HG03460 (cell line): Measurements from ENCODE around the gene APOBEC3C.
"Not testable (repeated sequence)": the region's sequence is repeated elsewhere in the genome, so short reads cannot be mapped to it uniquely, and the experiment has no call there.

ENCODE experiments used
- ATAC-seq: cut with Tn5 transposase; IDR thresholded peaks from one replicate; pipeline ENCODE4 v1.9.1; 2021; ENCODE audit not compliant: unreplicated experiment

Gene APOBEC3C

DNA sequence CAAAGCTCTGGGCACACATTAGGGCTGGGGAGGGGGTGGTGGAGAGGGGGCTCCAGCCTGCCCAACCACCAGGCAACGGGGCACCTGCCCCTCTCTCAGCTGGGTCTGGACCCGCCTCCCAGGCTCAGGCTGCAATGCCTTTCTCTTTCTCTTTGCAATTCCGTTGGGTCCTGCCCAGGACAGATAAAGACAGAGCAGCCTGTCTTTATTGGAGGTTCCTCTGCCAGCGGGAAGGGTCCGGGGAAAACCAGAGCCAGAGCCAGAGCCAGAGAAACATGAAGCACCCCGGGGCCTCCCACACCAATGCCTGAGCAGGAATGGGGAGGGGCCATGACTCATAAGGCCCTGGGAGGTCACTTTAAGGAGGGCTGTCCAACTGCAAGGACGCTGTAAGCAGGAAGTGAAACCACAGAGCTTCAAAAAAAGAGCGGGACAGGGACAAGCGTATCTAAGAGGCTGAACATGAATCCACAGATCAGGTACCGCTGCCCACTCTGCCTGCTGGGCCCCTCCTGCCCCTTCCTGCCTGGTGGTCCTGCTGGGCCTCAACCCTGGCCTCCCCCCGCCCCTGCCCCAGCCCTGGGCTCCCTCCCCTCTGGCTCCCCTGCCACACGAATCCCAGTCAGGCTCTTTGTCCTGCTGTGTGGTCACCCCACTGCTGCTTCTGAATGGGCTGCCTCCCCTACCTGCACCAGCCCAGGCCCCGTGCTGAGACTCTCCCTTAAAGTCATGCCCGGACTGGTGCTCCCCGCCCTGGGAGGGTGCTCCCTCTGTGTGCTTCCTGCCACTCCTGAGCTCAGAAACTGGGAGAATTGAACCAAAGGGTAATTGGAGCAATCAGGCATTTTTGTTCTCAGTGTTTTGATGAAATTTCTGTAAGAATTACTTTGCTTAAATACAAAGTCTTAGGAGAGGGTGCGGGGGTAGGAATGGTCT lies 31.8 kb upstream of the APOBEC3C start, which contains the start of gene APOBEC3B:
APOBEC3B (plus strand) TSS at position 356 of the 936 bp plus-strand sequence; CDS start at position 463, 107 bp downstream.
- ATAC-seq = peak; percentile 52

DNA sequence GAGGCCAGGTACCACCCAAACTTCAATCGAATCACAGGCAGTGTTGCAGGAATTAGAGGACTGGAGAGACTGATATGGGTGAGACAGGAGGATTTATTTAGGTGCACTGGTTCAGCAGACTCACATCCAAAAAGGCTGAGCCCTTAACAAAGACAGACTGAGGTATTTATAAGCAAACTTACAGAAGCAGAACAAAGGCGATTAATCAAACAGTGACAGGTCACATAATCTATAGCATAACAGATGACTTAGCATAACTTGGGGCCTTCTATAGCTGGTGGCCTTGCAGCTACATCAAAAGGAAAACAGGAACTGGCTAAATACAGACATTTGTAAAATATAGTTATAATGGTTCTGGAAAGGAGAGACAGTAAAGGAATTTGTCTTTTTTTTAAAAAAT lies 29.8 kb upstream of the APOBEC3C start:
- no peak for ATAC-seq

DNA sequence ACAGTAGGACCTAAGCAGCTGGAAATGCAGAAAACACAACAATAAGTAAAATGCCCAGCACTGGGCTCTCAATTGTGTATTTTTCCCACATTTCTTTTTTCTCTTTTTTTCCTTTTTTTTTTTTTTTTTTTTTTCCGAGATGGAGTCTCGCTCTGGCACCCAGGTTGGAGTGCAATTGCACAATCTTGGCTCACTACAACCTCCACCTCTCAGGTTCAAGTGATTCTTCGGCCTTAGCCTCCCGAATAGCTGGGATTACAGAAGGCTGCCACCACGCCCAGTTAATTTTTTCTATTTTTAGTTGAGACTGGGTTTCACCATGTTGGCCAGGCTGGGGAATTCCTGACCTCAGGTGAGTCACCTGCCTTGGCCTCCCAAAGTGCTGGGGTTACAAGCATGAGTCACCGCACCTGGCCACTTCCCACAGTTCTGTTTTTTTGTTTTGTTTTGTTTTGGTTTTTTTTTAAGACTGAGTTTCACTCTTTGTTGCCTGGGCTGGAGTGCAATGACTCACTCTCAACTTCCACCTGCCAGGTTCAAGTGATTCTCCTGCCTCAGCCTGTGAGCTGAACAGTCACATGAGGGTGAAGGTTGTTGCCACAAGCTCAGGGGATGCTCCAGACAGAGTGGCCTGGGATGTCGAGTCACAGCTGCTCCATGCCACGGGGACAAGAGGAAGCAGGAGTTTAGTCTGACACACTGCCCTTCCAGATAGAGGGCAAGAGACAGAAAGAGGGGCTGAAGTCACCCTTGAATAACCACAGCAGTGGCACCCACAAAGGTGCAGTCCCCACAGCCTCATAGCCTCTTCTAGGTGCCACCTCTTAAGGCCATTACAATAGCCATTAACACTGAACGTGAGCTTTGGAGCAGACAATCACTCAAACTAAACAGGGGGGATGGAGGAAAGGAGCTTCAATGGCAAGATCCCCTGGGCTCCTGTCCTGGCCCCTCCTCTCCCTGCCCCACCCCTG lies 29.0 kb upstream of the APOBEC3C start:
- ATAC-seq = peak; percentile 58

DNA sequence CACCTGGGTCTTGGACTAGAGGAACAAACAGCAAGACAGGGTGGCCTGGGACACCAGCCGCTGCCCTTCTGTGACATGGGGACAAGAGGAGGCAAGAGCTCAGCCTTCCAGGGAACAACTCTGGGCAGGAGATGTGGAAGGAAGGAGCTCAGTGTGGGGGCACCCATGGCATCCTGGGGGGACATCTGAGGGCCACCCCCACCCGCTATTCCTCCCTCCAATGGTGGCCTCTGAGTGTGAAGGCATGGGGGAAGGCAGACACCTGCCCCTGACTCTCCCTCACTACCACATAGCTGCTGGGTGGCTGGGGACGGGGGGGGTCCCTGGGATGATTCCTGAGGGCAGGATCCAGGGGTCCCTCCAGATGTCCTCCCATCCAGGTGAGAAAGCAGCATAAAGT lies 27.4 kb upstream of the APOBEC3C start:
- no peak for ATAC-seq

DNA sequence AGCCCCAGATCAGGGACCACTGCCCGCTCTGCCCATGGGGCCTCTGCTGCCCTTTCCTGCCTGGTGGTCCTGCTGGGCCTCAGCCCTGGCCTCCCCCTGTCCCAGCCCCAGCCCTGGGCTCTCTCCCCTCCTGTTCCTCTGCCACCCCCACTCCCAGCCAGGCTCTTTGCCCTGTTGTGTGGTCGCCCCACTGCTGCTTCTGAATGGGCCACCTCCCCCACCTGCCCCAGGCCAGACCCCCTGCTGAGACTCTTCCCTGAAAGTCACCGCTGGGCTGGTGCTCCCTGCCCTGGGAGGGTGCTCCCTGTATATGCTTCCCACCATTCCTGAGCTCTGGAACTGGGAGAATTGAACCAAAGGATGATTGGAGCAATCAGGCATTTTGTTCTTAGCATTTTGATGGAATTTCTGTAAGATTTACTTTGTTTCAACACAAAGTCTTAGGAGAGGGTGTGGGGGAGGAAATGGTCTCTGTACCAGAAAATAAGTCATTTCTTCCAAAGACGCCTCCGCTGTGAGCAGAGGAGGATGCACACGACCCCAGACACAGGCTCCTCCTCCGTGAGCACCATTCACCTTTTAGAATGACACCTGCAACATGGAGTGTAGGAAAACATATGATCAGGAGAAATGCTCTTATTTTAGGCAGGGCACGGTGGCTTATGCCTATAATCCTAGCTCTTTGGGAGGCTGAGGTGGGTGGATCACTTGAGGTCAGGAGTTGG lies 26.7 kb upstream of the APOBEC3C start:
- no peak for ATAC-seq

DNA sequence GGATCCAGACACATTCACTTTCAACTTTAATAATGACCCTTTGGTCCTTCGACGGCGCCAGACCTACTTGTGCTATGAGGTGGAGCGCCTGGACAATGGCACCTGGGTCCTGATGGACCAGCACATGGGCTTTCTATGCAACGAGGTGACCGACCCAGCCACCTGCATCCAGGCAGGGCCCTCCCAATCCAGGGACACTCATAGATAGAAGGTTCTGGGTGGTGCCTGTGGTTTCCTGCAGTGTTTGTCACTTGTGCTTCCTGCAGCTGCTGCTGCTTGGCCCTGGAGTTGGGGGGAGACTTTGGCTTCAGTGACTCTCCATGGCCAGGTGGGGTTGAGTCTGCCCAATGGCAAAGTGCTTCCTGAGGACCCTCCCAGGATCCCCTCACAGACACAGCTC lies 24.6 kb upstream of the APOBEC3C start:
- ATAC-seq = no peak

DNA sequence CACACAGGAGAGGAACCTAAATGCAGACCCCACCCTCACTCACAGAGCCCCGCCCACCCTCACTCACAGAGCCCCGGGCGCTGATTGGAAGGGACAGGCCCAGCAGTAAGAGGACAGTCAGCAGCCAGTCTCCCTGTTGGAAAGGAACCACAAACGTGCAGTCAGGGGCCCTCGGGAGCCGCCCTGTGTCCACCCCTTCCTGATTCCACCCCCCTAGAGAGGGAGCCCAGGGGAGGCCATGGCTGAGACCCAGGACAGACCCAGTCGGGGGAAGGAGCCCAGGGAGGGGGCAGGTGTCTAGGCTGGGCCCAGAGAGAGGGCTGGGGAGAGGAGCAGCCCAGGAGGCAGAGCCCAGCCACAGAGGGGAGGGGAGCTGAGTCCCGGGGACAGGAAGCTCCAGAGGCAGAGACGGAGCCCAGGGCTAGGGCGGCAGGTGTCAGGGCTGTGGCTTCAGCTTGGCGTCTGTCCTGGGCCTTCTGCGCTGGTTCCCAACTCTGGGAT lies 21.1 kb upstream of the APOBEC3C start:
- not testable (repeated sequence) for ATAC-seq

DNA sequence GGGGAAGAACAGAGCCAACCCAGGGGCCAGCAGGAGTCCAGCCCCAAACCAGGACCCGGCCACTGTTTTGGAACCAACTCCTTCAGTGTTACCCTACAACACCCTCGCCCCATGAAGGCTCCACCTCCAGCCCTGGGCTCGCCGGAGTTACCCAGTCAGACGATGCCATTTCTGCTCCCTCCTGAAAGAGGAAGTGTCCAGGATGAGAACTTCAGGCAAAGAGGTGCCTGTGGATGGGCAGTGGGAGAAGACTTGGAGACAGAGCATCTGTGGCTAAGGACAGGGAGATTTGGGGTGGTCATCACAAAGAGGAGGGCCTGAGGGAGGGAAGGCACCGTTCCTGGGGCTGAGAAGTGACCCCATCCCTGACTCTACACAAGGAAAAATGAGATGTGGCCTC lies 18.0 kb upstream of the APOBEC3C start:
- ATAC-seq = no peak

DNA sequence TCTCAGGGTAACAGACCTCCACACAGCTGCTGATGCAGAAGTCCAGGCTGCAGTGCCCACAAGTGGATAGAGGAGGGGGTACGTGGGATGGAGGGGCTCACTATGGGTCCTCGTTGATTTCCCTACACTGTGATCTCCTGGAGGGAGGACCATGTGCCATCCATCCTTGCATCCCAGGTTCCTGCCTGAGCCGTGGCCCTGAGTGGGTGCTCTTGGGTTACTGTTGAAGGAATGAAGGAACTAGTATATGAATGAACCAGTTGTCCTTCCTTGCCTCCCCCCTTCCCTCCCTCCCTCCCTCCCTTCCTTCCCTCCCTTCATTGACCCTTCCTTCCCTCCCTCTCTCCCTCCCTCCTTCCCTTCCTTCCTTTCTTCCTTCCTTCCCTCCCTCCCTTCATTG lies 16.5 kb upstream of the APOBEC3C start:
- no peak for ATAC-seq

DNA sequence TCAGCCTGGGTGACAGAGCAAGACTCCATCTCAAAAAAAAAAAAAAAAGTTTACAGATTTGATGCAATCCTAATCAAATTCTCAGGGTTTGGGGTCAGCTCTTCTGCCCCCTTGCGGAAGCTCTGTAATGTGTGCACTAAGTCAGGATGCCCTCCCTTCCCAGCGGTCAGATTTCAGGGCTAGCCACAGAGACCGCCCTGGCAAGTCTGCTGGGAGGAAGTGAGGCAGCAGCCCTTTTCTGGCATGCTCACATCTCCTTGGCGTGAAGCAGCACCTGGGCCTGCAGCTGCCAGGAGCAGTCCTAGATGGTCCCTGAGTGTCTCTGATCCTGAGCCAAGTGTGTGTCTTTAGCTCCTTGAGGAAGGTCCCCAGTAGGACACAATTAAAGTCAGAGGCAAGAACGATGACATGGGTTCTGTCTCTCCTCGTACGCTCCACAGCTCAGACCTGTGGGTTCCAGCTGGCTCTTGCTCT lies 10.9 kb upstream of the APOBEC3C start:
- ATAC-seq = no peak

DNA sequence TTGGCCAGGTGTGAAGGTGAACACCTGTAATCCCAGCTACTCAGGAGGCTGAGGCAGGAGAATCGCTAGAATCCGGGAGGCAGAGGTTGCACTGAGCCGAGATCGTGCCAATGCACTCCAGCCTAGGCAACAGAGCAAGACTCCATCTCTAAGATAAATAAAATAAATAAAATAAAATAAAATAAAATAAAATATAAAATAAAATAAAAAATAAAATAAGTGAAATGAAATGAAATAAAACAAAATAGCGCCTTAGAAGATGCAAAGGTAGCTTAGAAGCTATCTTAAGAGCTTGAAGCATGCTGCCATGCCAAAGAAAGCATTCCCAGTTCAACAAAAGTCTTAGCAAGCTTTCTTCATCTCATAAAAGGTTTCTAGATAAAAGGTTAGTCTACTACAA lies 6.9 kb upstream of the APOBEC3C start:
- ATAC-seq = no peak

DNA sequence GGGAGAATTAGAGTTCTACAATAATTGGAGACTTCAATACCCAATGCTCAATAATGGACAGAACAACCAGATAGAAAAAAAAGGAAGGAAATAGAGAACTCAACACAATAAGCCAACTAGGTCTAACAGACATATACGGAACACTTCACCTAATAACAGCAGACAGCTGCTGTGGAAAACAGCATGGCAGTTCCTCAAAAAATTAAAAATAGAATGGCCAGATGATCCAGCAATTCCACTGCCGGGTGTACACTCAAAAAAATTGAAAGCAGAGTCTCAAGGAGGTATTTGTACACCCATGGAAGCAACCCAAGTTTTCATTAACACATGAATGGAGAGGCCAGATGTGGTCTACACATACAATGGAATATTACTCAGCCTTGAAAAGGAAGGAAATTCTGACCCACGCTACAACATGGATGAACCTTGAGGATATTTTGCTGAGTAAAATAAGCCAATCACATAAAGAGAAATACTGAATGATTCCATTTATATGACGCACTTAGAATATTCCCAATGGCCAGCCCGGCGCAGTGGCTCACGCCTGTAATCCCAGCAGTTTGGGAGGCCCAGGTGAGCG lies 5.7 kb upstream of the APOBEC3C start:
- not testable (repeated sequence) for ATAC-seq

DNA sequence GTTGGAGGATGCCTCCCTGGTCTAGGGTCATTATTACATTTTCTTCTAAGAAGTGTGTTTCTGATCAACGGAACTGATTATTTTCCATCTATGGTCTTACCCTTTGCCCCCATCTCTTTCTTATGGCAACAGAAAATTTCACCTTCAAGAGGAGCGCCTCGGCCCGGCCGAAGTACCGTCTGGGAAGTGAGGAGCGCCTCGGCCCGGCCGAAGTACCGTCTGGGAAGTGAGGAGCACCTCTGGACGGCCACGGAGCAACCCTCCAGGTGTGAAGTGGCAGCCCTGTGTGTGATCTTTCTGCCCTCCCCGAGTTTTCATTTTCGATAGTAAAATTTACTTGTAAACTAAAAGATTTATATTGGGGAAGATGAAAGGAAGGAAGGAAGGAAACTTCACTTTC lies 3.1 kb upstream of the APOBEC3C start:
- no peak for ATAC-seq

DNA sequence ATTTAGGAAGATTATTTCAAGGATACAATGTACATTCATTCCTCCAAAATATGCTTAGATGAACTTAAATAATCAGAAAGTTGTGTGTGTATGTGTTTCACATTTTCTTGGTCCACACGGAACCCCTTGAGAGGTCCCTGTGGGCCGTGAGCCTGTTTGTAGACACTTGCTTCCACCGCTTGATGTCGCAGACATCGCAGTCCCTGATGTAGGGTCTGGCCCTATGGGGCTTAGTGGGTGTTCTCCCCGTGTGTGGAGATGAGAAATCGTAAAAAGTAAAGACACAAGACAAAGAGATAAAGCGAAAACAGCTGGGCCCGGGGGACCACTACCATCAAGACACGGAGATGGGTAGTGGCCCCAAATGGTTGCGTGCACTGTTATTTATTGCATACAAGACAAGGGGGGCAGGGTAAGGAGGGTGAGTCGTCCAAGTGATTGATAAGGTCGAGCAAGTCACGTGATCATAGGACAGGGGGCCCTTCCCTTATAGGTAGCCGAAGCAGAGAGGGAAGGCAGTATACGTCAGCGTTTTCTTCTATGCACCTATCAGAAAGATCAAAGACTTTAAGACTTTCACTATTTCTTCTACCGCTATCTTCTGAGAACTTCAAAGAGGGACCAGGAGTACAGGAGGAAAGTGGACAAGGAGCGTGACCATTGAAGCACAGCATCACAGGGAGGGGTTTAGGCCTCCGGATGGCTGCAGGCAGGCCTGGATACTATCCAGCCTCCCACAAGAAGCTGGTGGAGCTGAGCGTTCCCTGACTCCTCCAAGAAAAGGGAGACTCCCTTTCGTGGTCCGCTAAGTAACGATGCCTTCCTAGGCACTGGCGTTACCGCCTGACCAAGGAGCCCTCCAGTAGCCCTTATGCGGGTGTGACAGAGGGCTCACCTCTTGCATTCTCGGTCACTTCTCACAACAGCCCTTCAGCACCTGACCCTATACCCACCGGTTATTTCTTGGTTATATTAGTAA lies 1.2 kb upstream of the APOBEC3C start:
- ATAC-seq = no peak

DNA sequence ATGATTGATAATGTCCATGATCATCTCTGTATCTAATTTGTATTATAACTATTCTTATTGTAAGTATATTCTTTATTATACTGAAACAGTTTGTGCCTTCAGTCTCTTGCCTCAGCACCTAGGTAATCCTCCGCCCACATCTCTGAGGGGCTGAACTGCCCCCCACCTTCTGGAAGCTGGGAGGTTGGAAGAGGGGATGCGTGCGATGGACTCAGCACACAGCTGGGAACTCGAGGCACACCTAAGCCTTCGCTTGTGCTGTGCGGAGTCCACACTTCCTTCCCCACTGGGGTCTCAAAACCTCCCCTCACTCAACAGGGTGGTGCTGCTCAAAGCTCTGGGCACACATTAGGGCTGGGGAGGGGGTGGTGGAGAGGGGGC lies 506 bp upstream of the APOBEC3C start:
- ATAC-seq = not testable (repeated sequence)

DNA sequence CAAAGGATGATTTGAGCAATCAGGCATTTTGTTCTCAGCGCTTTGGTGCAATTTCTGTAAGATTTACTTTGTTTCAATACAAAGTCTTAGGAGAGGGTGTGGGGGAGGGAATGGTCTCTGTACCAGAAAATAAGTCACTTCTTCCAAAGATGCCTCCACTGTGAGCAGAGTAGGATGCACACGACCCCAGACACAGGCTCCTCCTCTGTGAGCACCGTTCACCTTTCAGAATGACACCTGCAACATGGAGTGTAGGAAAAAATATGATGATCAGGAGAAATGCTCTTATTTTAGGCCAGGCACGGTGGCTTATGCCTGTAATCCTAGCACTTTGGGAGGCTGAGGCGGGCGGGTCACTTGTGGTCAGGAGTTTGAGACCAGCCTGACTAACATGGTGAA lies 665 bp downstream of the APOBEC3C start:
- ATAC-seq = not testable (repeated sequence)

DNA sequence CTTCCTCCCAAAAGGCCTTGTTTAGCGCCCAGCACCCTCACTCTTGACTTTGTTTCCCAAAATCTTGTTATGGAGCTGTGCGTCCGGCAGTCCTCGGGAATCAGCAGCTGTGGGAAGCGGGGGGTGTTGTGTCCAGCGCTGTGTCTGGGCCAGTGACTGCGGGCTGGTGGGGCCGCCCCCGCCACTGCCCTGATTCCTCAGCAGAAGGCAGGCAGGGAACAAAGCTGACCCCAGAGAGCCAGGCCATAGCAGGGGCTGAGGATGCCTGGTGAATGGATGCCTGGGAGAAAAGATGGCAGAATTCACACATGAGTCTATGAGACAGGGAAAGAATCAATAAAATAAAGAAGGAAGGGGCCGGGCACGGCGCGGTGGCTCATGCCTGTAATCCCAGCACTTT lies 2.5 kb downstream of the APOBEC3C start:
- ATAC-seq = no peak

DNA sequence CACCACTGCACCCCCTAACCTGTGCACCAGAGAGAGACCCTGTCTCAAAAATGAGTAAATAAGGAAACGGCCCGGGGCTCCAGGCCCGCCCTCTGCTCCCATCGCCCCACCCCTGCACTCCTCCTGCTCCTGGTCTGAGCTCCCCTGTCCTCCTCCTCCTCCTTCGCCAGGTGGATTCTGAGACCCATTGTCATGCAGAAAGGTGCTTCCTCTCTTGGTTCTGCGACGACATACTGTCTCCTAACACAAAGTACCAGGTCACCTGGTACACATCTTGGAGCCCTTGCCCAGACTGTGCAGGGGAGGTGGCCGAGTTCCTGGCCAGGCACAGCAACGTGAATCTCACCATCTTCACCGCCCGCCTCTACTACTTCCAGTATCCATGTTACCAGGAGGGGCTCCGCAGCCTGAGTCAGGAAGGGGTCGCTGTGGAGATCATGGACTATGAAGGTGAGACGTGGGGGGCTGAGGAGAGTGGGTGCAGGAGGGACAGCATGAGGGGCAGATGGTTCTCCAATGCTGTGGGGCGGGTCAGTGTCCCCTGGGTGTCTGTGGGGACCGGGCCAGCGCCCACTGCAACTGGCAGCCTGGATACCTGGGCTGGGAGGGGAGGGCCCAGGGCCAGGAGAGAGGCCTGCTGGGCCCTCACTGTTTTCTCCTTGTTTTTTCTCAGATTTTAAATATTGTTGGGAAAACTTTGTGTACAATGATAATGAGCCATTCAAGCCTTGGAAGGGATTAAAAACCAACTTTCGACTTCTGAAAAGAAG lies 3.7 kb downstream of the APOBEC3C start:
- ATAC-seq = no peak
